ENCODE measurements around the gene KLHL14.

GRCh38 chr18:32624182-32624723 lies 148.6 kb downstream of the KLHL14 start:
- TF ChIP-seq CTCF (conservative IDR thresholded peaks at IDR 0.05 in 1 of 2, IDR thresholded peaks at IDR 0.05 in 1 of 2; ENCODE audit: extremely low read depth in 1 of 2, insufficient read depth in 1 of 2, low read depth in 1 of 2, low read length in 2 of 2) (no peak), EZH2 (IDR thresholded peaks at IDR 0.05; ENCODE audit: borderline replicate concordance, low read length) (no peak)

All from mammary epithelial cell (primary cell).